NCI-H2107 treated with DMSO at 0.1 percent for 48 hours (cell line): ENCODE measurements around the gene POU3F3.

ENCODE experiments used
- DNase-seq: peaks from one replicate; lab custom pipeline; 2025; ENCODE audit not compliant: unreplicated experiment; lab: John Stamatoyannopoulos, UW

Gene POU3F3

DNA sequence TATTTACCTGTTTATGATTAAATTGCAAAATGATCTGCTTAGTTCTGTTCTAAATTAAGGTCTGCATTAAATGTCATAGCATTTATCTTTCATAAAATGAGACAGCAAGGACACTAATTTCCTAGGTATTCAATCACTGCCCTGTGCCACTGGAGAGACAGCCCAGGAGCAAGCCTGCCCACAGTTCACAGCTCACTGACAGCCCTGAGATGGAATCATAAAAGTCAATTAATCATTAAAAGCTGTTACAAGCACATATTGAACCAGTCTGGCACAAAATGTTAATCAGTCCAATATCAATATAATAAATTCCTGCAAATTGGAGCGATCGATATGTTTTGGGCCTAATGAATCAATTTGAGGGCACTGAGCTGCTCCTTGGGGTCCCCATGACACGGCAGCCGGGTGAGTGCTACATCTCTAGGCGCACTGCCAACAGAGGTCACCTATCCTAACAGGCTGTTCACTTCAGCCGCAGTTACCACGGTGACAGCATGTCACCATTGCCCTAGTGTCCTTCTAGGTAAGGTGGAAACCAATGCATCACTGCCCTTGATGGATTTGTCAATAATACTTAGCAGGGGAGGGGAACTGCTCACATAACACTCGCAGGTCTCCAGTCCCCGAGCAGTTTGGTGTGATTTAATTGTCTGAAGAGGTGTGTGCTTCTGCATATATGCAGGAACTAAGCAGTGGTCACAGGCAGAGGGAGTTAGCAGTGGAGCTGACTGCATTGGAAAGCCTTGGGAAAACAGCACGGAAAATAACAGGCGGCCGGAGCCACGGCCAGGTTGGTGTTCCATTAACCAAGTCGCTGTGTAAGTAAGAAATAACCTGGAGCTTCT lies 47.3 kb downstream of the POU3F3 start:
- no peak for DNase-seq

GRCh38 chr2:104902317-104902716 lies 48.4 kb downstream of the POU3F3 start:
- no peak for DNase-seq
